K562 (cell line): ENCODE results near the gene FKBP9. TPM values are rescaled to one million over a fixed set of nuclear protein-coding genes. Genes with fewer than 3 reads are reported as not detected.
"Not testable (repeated sequence)": the region's sequence is repeated elsewhere in the genome, so short reads cannot be mapped to it uniquely, and the experiment has no call there.

ENCODE experiments used
- ATAC-seq: fragments of 200-7000 bp; cut with Tn5 transposase; 3 replicates; pipeline ENCODE4 v1.9.1; 2020; ENCODE audit warnings: moderate library complexity
- BruUV-seq: library from RNA; stranded (reverse); fragments of 400-500 nt; replicated peaks from 2 replicates; lab custom pipeline; 2021; lab: Mats Ljungman, UMichigan
- CTCF ChIA-PET: fragments of 300-600 bp; formaldehyde crosslinking; extraction: SDS; loops from one replicate; lab custom pipeline; 2021; ENCODE audit warnings: low intra/inter-chr PET ratio; lab: Yijun Ruan, JAX
- POLR2A ChIA-PET: fragments of 300-600, 350-650 bp; sonication (Branson Sonifier 250); formaldehyde crosslinking; extraction: SDS; loops from one replicate; lab custom pipeline; 2021; ENCODE audit warnings: antibody characterized with exemption, inconsistent platforms; lab: Yijun Ruan, JAX
- DNase-seq, 4 experiments: peaks; one replicate each; pipeline versions ENCODE4 v3.0.0 to v3.0.0-alpha.2; 2011 to 2018; ENCODE audit warnings: low spot score in 3 of 4, mixed read lengths in 3 of 4; ENCODE audit errors: extremely low read depth in 1 of 4
- FAIRE-seq: peaks from 2 replicates; lab custom pipeline; 2011; peaks lifted over from hg19 to GRCh38; lab: Jason Lieb, UNC
- H2AFZ ChIP-seq: 2 replicates; pipeline ENCODE4 v1.6.0; 2011; ENCODE audit warnings: low read depth, low read length, control low read depth, inconsistent platforms
- H3K27ac ChIP-seq: fragments of 200-600 bp; 3 replicates; pipeline ENCODE4 v1.8.0; 2011; ENCODE audit warnings: low read depth, mild to moderate bottlenecking, control low read depth, inconsistent platforms, low read length, moderate library complexity, mixed read lengths; ENCODE audit errors: extremely low read depth
- H3K27me3 ChIP-seq, 2 experiments: fragments of 300-600 bp in 1 of 2; 2 replicates in 1 of 2; 3 replicates in 1 of 2; pipeline versions ENCODE4 v1.6.0 to v1.8.0; 2011; ENCODE audit warnings: inconsistent platforms in 2 of 2, low read length in 2 of 2, mild to moderate bottlenecking in 1 of 2, mixed read lengths in 1 of 2, moderate library complexity in 1 of 2; ENCODE audit not compliant: control insufficient read depth in 2 of 2, insufficient read depth in 2 of 2
- H3K36me3 ChIP-seq: fragments of 300-600 bp; 3 replicates; pipeline ENCODE4 v1.8.0; 2011; ENCODE audit warnings: mild to moderate bottlenecking, low read length, inconsistent platforms; ENCODE audit not compliant: control insufficient read depth, insufficient read depth
- H3K4me1 ChIP-seq, 2 experiments: fragments of 200-600 bp in 1 of 2; replicated peaks in 1 of 2; 2 replicates in 1 of 2; 3 replicates in 1 of 2; pipeline versions ENCODE4 v1.5.1 to v1.8.0; 2011; ENCODE audit warnings: inconsistent platforms in 2 of 2, low read length in 2 of 2, mild to moderate bottlenecking in 1 of 2, mixed read lengths in 1 of 2, moderate library complexity in 1 of 2; ENCODE audit not compliant: control insufficient read depth in 2 of 2, insufficient read depth in 2 of 2
- H3K4me2 ChIP-seq: 2 replicates; pipeline ENCODE4 v1.6.1; 2011; ENCODE audit warnings: low read length, control low read depth, inconsistent platforms, mixed read lengths; ENCODE audit not compliant: insufficient read depth
- H3K4me3 ChIP-seq: fragments of 200-600 bp; sonication (generic), shearing (Covaris generic); 2 replicates; pipeline ENCODE4 v1.5.1; 2016; ENCODE audit warnings: control low read depth, inconsistent platforms
- H3K79me2 ChIP-seq: fragments of 200-600 bp; 3 replicates; pipeline ENCODE4 v1.8.0; 2011; ENCODE audit warnings: low read length, inconsistent platforms; ENCODE audit not compliant: control insufficient read depth, insufficient read depth
- H3K9ac ChIP-seq, 2 experiments: 2 replicates each; pipeline versions ENCODE4 v1.6.0 to v1.6.1; 2011; ENCODE audit warnings: low read depth in 2 of 2, low read length in 2 of 2, control low read depth in 1 of 2, inconsistent platforms in 1 of 2, mild to moderate bottlenecking in 1 of 2, mixed read lengths in 1 of 2; ENCODE audit not compliant: insufficient read depth in 1 of 2
- H3K9me1 ChIP-seq: one replicate; pipeline ENCODE4 v1.6.0; 2011; ENCODE audit warnings: inconsistent platforms, mild to moderate bottlenecking, low read length, moderate library complexity; ENCODE audit not compliant: control insufficient read depth, insufficient read depth
- H3K9me3 ChIP-seq: replicated peaks from 2 replicates; pipeline ENCODE4 v1.5.1; 2011; ENCODE audit warnings: low read depth, low read length, inconsistent platforms; ENCODE audit not compliant: control insufficient read depth, insufficient read depth
- H4K20me1 ChIP-seq: replicated peaks from 2 replicates; pipeline ENCODE4 v1.6.1; 2011; ENCODE audit warnings: low read length, inconsistent platforms, mixed read lengths; ENCODE audit not compliant: control insufficient read depth, insufficient read depth
- MEIS2 ChIP-seq: fragments of 450-650 bp; IDR thresholded peaks from 2 replicates; pipeline ENCODE4 v1.6.1; 2014; ENCODE audit warnings: mild to moderate bottlenecking; ENCODE audit not compliant: partially characterized antibody
- PBX2 ChIP-seq, 2 experiments: IDR thresholded peaks in 1 of 2; conservative IDR thresholded peaks in 1 of 2; 2 replicates each; pipeline ENCODE4 v1.6.1; 2016; ENCODE audit warnings: low read depth in 2 of 2, mild to moderate bottlenecking in 1 of 2, missing compliant biosample characterization in 1 of 2, missing genetic modification characterization in 1 of 2, moderate library complexity in 1 of 2
- PKNOX1 ChIP-seq: fragments of 450-650 bp; IDR thresholded peaks from 2 replicates; pipeline ENCODE4 v1.6.1; 2016
- ZNF766 ChIP-seq: fragments of 200-800 bp; sonication (Bioruptor generic); conservative IDR thresholded peaks from 2 replicates; pipeline ENCODE4 v1.6.1; 2016; ENCODE audit warnings: missing genetic modification characterization, missing compliant biosample characterization
- WGBS: fragments of 100-300 bp; shearing (Covaris generic); methylation state at CpG from one replicate; pipeline ENCODE4 v1.1.6; 2016; ENCODE audit warnings: low coverage, mixed read lengths; ENCODE audit not compliant: insufficient coverage; ENCODE audit errors: missing lambda C conversion rate; 5-methylcytosine and 5-hydroxymethylcytosine counted together
- in situ Hi-C: fragments of 300-500 bp; cut with MboI; formaldehyde crosslinking; loops from 4 replicates; pipeline ENCODE4 v1.15.0; 2018; ENCODE audit warnings: inconsistent platforms, mixed read lengths
- intact Hi-C: fragments of 100-400 bp; cut with micrococcal nuclease; formaldehyde crosslinking; loops from 2 replicates; pipeline ENCODE4 v1.14.2; 2022
- polyA plus RNA-seq, 8 experiments: library from polyadenylated mRNA; depleted of rRNA in 4 of 8; stranded (reverse) in 5 of 8; unstranded in 3 of 8; fragments of >200 nt; fragmentation: Nextera tagmentation in 2 of 8; fragmentation: Illumina TruSeq in 1 of 8; extraction: Ambion mirVana in 2 of 8; extraction: Trizol in 1 of 8; gene quantifications; 2 replicates each; pipeline versions ENCODE4 v1.2.1 to v1.2.3, GENCODE V29; 2011 to 2014; ENCODE audit warnings: inconsistent platforms in 1 of 8, missing spikeins in 1 of 8
- total RNA-seq, 7 experiments: library from RNA; depleted of rRNA in 6 of 7; stranded (reverse); fragments of >200 nt in 6 of 7; fragmentation: Illumina TruSeq in 2 of 7; extraction: Trizol in 2 of 7; gene quantifications; 2 replicates each; pipeline versions ENCODE4 v1.2.1 to v1.2.3, GENCODE V29; 2011 to 2021; ENCODE audit warnings: low replicate concordance in 1 of 7

FKBP9 gene
- total and polyA plus RNA-seq, 9 of the 15 experiments (the other 6 are each of a cell fraction or from before 2014, with no cell fraction given) = 5.9 to 23.7 (median 15.8) TPM

- H3K4me2 ChIP-seq; H3K4me3 ChIP-seq; TF ChIP-seq PBX2 (CRISPR knock-in tag; IDR thresholded peaks at IDR 0.05; ENCODE audit: low read depth): not testable (repeated sequence)
- WGBS = 25% methylated on average over 3 of the region's 5 CpGs
- TF ChIP-seq ZNF766 (peak; percentile 95), PKNOX1 (peak; percentile 32; the same call in 1 of the 2 replicates), PBX2 (tag; conservative IDR thresholded peaks at IDR 0.05; ENCODE audit: low read depth) (0 out of 2 replicates have a peak, but pooled peaks have one; percentile 53), MEIS2 (peak; percentile 50)
- TF ChIP-seq, all 486 proteins: peak for 4; not testable (repeated sequence) for 482
- H3K79me2 ChIP-seq, H3K9me1 ChIP-seq, H3K27ac ChIP-seq, H4K20me1 ChIP-seq, H3K36me3 ChIP-seq, H3K27me3 ChIP-seq, H3K4me1 ChIP-seq, intact Hi-C loops, in situ Hi-C loops, H2AFZ ChIP-seq, BruUV-seq, FAIRE-seq, H3K9me3 ChIP-seq, POLR2A ChIA-PET, H3K9ac ChIP-seq, DNase-seq, CTCF ChIA-PET: not testable (repeated sequence)
- ATAC-seq = peak; percentile 40
Observed at GRCh38 chr7:32966489-32967267, 9.4 kb downstream of the FKBP9 start.
